ENCODE data around the gene COL5A2.

- TF ChIP-seq CTCF (optimal IDR thresholded peaks at IDR 0.05 in 1 of 3, IDR thresholded peaks at IDR 0.05 in 1 of 3, conservative IDR thresholded peaks at IDR 0.05 in 1 of 3; ENCODE audit: extremely low read depth in 1 of 3, insufficient read depth in 2 of 3, low read length in 3 of 3) (no peak), EZH2 (IDR thresholded peaks at IDR 0.05; ENCODE audit: low read length) (no peak)
Observed at GRCh38 chr2:189076572-189076971, 103.0 kb downstream of the COL5A2 start.
